Osteocyte (in vitro differentiated cells): ENCODE results near the gene SNRPA. TPM values are rescaled to one million over a fixed set of nuclear protein-coding genes. Genes with fewer than 3 reads are reported as not detected.
"Not testable (repeated sequence)": the region's sequence is repeated elsewhere in the genome, so short reads cannot be mapped to it uniquely, and the experiment has no call there.

ENCODE experiments used
- DNase-seq: peaks from one replicate; pipeline ENCODE4 v3.0.0; 2021; ENCODE audit warnings: mixed read lengths; ENCODE audit not compliant: unreplicated experiment; ENCODE audit errors: extremely low spot score
- H3K27ac Mint-ChIP-seq: one replicate; pipeline ENCODE4 v1.8.0; 2021; ENCODE audit warnings: mild to moderate bottlenecking, mixed read lengths; ENCODE audit not compliant: unreplicated experiment
- H3K27me3 Mint-ChIP-seq: one replicate; pipeline ENCODE4 v1.8.0; 2021; ENCODE audit warnings: mixed read lengths; ENCODE audit not compliant: unreplicated experiment
- H3K36me3 Mint-ChIP-seq: one replicate; pipeline ENCODE4 v1.8.0; 2021; ENCODE audit warnings: mixed read lengths; ENCODE audit not compliant: unreplicated experiment
- H3K4me1 Mint-ChIP-seq: one replicate; pipeline ENCODE4 v1.8.0; 2021; ENCODE audit warnings: mixed read lengths; ENCODE audit not compliant: unreplicated experiment
- H3K4me3 Mint-ChIP-seq: one replicate; pipeline ENCODE4 v1.8.0; 2021; ENCODE audit warnings: mild to moderate bottlenecking, moderate library complexity, mixed read lengths; ENCODE audit not compliant: unreplicated experiment
- H3K9me3 Mint-ChIP-seq: one replicate; pipeline ENCODE4 v1.8.0; 2021; ENCODE audit warnings: mixed read lengths; ENCODE audit not compliant: unreplicated experiment
- total RNA-seq: library from RNA; stranded (reverse); gene quantifications from 2 replicates; pipeline ENCODE4 v1.2.1, GENCODE V29; 2021
- TF ChIP-seq, protein P1 (sequence below): fragments of 200-600 bp; sonication (generic); IDR thresholded peaks from 2 replicates; pipeline ENCODE4 v1.5.0; 2021; ENCODE audit warnings: antibody characterized with exemption, mild to moderate bottlenecking, moderate library complexity

SNRPA gene
- total RNA-seq, 1 donor from 2014 or later = 53.2 TPM

DNA sequence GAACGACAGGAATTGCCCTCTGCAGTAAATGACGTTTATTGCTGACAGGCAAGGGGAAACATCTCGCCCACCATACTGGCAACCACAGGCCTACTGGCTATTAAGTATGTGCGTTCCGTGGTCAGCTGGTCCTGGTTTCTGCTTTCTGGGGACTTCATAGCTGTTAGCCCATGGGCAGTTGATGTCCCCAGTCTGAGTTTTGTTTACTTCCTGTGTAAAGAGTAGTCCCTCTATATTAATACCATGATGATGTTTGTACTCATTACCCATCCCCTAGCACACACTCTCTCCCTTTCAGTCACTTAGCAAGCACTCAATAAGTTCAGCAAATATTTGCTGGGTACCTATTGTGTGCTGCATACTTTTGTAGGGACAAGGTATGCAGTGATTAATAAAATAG lies 17.9 kb downstream of the SNRPA start:
- no peaks in the 10 kb centered on the region for H3K9me3 Mint-ChIP-seq
- no peak for DNase-seq
- H3K4me3 Mint-ChIP-seq = no peak overlapping the region
- no peak overlapping the region for H3K27ac Mint-ChIP-seq
- H3K27me3 Mint-ChIP-seq = no peaks in the 10 kb centered on the region
- H3K4me1 Mint-ChIP-seq = no peaks in the 10 kb centered on the region
- H3K36me3 Mint-ChIP-seq = peaks cover 27% of the 10 kb centered on the region
- TF ChIP-seq, protein P1, sequence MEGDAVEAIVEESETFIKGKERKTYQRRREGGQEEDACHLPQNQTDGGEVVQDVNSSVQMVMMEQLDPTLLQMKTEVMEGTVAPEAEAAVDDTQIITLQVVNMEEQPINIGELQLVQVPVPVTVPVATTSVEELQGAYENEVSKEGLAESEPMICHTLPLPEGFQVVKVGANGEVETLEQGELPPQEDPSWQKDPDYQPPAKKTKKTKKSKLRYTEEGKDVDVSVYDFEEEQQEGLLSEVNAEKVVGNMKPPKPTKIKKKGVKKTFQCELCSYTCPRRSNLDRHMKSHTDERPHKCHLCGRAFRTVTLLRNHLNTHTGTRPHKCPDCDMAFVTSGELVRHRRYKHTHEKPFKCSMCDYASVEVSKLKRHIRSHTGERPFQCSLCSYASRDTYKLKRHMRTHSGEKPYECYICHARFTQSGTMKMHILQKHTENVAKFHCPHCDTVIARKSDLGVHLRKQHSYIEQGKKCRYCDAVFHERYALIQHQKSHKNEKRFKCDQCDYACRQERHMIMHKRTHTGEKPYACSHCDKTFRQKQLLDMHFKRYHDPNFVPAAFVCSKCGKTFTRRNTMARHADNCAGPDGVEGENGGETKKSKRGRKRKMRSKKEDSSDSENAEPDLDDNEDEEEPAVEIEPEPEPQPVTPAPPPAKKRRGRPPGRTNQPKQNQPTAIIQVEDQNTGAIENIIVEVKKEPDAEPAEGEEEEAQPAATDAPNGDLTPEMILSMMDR = no peak

DNA sequence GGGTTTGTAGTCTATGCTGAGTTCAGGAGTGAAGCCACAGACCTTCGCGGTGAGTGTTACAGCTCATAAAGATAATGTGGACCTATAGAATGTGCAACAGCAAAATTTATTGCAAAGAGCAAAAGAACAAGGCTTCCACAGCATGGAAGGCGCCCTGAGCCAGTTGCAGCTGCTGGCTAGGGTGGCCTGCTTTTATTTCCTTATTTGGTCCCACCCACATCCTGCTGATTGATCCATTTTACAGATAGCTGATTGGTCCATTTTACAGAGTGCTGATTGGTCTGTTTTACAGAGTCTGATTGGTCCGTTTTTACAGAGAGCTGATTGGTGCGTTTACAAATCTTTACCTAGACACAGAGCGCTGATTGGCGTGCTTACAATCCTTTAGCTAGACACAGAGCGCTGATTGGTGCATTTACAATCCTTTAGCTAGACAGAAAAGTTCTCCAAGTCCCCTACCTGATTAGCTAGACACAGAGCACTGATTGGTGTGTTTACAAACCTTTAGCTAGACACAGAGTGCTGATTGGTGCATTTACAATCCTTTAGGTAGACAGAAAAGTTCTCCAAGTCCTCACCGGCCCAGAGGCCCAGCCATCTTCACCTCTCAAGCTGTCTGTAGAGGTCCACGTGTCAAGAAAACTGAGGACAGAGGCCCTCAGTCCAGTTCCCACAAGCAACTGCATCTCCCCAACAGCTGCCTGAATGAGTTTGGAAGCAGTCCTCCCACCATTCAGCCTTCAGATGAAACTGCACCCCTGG lies 20.3 kb downstream of the SNRPA start:
- DNase-seq, H3K27ac Mint-ChIP-seq, H3K36me3 Mint-ChIP-seq, H3K9me3 Mint-ChIP-seq, H3K4me3 Mint-ChIP-seq, H3K4me1 Mint-ChIP-seq, H3K27me3 Mint-ChIP-seq: not testable (repeated sequence)

DNA sequence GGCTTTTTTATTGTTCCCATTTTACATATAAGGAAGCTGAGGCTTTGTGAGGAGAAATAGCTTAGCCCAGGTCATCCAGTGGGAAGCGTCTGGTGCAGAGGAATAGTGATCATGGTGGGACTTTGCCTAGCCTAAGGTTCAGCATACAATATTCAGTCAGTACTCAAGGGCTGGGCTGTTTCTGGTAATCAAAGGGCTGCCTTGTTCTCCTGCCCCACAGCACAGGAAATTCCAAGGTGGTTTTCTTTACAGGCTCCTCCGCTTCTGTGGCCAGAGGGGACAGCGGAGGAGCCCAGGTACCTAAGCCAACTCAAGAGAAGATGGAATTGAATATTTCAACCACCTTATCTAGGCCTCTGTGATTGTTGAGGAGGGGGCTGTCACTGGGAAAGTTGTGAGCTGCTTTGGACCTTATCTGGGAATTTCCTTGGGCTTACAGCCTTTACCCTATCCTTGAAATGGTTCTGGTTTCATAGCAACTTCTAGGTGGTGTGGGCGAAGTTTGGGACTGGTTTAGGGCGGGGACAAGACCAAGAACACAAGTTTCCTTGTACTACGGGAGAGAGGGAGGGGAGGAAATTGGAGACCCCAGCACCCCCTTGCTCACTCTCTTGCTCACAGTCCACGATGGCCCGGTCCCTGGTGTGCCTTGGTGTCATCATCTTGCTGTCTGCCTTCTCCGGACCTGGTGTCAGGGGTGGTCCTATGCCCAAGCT lies 24.1 kb downstream of the SNRPA start, which contains the start of gene MIA:
Gene MIA (plus strand): TSS at position 606 of the 716 bp plus-strand sequence. CDS start 22 bp downstream, at position 628.
- H3K9me3 Mint-ChIP-seq = no peaks in the 10 kb centered on the region
- TF ChIP-seq, protein P1 = no peak
- H3K4me3 Mint-ChIP-seq = peak within 1 kb of the TSS; percentile 54
- peaks cover 24% of the 10 kb centered on the region for H3K4me1 Mint-ChIP-seq
- H3K27ac Mint-ChIP-seq = no peak within 1 kb of the TSS
- H3K27me3 Mint-ChIP-seq = no peaks in the 10 kb centered on the region
- H3K36me3 Mint-ChIP-seq = peaks cover 8% of the 10 kb centered on the region
- DNase-seq = no peak

DNA sequence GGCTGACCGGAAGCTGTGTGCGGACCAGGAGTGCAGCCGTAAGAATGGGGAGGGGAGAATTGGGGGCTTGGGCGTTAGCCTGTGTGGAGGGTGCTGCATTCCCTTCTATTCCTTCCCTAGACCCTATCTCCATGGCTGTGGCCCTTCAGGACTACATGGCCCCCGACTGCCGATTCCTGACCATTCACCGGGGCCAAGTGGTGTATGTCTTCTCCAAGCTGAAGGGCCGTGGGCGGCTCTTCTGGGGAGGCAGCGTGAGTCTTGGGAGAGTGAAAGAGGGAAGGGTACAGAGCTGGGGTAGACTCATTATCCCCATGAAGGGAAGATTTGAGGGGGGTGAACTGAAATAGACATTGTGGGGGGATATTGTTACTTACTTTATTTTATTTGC lies 24.6 kb downstream of the SNRPA start:
- no peaks in the 10 kb centered on the region for H3K27me3 Mint-ChIP-seq
- TF ChIP-seq, protein P1 = no peak
- DNase-seq = no peak
- H3K9me3 Mint-ChIP-seq = no peaks in the 10 kb centered on the region
- H3K36me3 Mint-ChIP-seq = peaks cover 5% of the 10 kb centered on the region
- no peak overlapping the region for H3K27ac Mint-ChIP-seq
- H3K4me3 Mint-ChIP-seq = peak overlapping the region; percentile 54
- peaks cover 24% of the 10 kb centered on the region for H3K4me1 Mint-ChIP-seq

DNA sequence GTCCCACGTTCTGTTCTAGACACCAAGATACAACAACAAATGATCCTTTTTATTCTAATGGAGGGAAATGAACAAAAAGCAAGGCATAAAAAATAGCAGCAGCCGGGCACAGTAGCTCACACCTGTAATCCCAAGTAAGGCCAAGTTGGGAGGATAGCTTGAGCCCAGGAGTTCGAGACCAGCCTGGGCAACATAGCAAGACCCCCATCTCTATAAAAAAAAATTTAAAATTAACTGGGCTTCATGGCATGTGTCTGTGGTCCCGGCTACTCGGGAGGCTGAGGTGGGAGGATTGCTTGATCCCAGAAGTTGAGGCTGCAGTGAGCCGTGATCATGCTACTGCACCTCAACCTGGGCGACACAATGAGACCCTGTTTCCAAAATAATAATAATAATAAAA lies 25.4 kb downstream of the SNRPA start:
- Mint-ChIP-seq H3K9me3 (no peaks in the 10 kb centered on the region), H3K27me3 (no peaks in the 10 kb centered on the region), H3K27ac (no peak overlapping the region), H3K36me3 (no peaks in the 10 kb centered on the region), H3K4me3 (no peak overlapping the region), H3K4me1 (peaks cover 24% of the 10 kb centered on the region)
- no peak for DNase-seq
- TF ChIP-seq, protein P1 = no peak
